AG09309 (cell line): ENCODE measurements around the gene CLDN14.
A peak's percentile ranks its signal among the peaks of the same experiment; 100 is the strongest.

ENCODE experiments used
- DNase-seq: peaks from one replicate; pipeline ENCODE4 v3.0.0-alpha.2; 2010; ENCODE audit warnings: low read depth
- H3K4me3 ChIP-seq: 2 replicates; pipeline ENCODE4 v1.5.1; 2011; ENCODE audit warnings: mild to moderate bottlenecking, low read depth, low read length, moderate library complexity; ENCODE audit not compliant: control insufficient read depth
- CTCF ChIP-seq: IDR thresholded peaks from 2 replicates; pipeline ENCODE4 v1.5.1; 2011; ENCODE audit warnings: mild to moderate bottlenecking, low read depth, low read length, inconsistent platforms; ENCODE audit not compliant: insufficient read depth, control insufficient read depth; ENCODE audit errors: missing control alignments

Gene CLDN14

GRCh38 chr21:36502365-36502764 lies 22.4 kb upstream of the CLDN14 start:
- TF ChIP-seq CTCF: no peak
- no peak for DNase-seq
- no peak overlapping the region for H3K4me3 ChIP-seq

GRCh38 chr21:36501589-36501892 lies 21.6 kb upstream of the CLDN14 start:
- DNase-seq: no peak
- H3K4me3 ChIP-seq: no peak overlapping the region
- TF ChIP-seq CTCF: no peak

GRCh38 chr21:36499578-36500471 lies 19.9 kb upstream of the CLDN14 start:
- no peak overlapping the region for H3K4me3 ChIP-seq
- no peak for TF ChIP-seq CTCF
- peak; percentile 66 for DNase-seq

- H3K4me3 ChIP-seq: no peak overlapping the region
- TF ChIP-seq CTCF: no peak
- DNase-seq: no peak
These were observed 14.6 kb upstream of the CLDN14 start for GRCh38 chr21:36494557-36494956.

GRCh38 chr21:36491209-36491910 lies 11.4 kb upstream of the CLDN14 start:
- DNase-seq: peak; percentile 61
- peak overlapping the region; percentile 7 for H3K4me3 ChIP-seq
- TF ChIP-seq CTCF: no peak

GRCh38 chr21:36489776-36490165 lies 9.8 kb upstream of the CLDN14 start:
- TF ChIP-seq CTCF: no peak

More at GRCh38 chr21:36489776-36490165, 9.8 kb upstream of the CLDN14 start:
- no peak overlapping the region for H3K4me3 ChIP-seq
- no peak for DNase-seq
